NCI-H524 (cell line): Measurements from ENCODE around the gene NAALADL2.
"Not testable (repeated sequence)": the region's sequence is repeated elsewhere in the genome, so short reads cannot be mapped to it uniquely, and the experiment has no call there.

Source experiments
- DNase-seq, 2 experiments: peaks; one replicate each; lab custom pipeline; 2025; lab: John Stamatoyannopoulos, UW

The NAALADL2 gene

GRCh38 chr3:175266478-175266877 lies 407.3 kb downstream of the NAALADL2 start:
- no peak for DNase-seq

- no peak for DNase-seq
Observed at GRCh38 chr3:175267121-175267531, 408.0 kb downstream of the NAALADL2 start.

- no peak for DNase-seq
Observed at GRCh38 chr3:175267561-175267960, 408.4 kb downstream of the NAALADL2 start.

DNA sequence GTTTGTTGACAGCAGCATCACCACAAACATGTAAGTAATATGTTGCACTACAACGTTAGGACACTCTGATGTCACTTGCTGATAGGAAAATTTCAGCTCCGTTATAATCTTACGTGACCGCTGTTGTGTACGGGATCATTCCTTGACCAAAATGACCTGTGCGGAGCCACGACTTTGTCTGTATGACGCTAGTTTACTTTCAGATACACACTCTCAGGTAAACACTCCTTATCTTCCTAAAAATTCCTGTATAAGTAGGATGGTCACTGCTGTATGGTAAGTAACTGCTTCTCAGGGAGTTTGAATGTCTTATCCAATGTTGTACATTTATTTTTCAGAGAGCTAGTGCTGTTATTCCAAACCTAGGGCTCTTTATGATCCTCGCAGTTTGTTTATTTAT lies 410.3 kb downstream of the NAALADL2 start:
- DNase-seq, result no peak

DNA sequence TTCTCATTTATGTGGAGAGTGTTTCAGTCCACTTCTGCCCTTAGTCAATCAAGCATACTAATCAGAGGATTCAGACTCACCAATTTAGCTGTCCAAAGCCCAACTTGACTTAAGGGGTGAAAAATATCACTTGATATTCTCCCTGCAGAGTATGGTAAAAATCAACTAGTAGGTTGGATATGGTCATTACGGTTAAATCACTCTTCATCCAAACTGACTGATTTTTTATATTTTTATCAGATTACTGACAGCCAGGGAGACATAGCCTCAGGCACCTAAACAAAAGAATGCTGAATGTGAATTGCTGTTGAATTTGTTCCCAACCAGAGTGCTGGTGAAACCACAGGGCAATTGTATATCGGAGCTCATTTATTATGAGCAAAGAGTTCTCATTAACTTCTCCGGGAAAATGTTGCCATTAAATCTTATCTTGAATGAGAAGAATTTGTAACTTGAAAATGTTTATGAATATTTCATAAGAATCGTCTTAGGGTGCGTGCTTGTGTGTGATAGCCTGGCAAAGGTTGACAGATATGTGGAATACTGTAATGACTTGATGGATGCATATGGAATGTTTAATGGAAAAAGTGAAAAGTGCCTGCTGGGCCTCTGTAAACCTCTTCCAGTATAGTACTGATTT lies 411.2 kb downstream of the NAALADL2 start:
- no peak for DNase-seq

DNA sequence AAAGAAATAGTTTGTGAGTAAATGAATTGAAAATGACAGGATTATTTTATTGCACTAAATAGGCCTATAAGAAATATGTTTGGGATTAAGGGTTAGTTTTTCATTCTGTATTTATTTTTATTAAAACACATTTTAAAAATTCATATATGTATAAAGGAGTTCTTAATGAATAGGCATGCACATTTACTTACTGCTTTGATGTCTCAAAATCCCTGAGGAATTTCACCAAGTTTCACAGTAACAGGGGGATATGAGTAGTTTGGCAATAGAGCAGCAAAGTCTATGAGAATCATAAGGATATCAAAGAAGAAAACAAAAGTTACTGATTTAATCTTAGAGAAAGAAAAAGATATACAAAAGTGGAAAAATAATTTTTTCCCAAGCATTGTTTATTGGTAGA lies 411.7 kb downstream of the NAALADL2 start:
- no peak for DNase-seq

DNA sequence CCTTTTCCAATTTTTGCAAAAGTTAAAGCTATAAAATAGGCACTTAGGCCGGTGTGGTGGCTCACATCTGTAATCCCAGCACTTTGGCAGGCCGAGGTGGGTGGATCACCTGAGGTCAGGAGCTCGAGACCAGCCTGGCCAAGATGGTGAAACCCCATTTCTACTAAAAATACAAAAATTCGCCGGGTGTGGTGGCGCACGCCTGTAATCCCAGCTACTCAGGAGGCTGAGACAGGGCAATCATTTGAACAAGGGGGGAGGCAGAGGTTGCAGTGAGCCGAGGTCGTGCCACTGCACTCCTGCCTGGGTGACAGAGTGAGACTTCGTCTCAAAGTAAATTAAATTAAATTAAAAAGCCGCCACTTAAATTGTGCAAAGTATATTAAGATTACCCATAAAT lies 412.3 kb downstream of the NAALADL2 start:
- not testable (repeated sequence) for DNase-seq

DNA sequence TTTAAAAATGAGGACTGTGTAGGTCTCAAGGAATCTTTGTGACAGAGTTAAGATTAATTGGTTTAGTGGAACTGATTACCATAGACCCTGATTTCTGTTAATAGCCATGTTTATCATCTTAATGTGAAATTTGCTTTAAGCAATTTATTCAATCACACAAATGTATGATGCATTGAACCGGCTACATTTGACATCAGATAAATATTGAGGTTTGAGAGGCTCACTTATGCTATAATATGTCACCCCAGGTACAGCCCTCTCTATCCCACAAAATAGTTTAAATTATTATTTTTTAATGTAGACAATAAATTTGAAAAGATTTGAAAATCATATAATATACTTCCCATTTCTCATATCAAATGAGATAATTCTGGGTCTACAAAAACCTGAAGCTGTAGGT lies 413.3 kb downstream of the NAALADL2 start:
- DNase-seq, result no peak

DNA sequence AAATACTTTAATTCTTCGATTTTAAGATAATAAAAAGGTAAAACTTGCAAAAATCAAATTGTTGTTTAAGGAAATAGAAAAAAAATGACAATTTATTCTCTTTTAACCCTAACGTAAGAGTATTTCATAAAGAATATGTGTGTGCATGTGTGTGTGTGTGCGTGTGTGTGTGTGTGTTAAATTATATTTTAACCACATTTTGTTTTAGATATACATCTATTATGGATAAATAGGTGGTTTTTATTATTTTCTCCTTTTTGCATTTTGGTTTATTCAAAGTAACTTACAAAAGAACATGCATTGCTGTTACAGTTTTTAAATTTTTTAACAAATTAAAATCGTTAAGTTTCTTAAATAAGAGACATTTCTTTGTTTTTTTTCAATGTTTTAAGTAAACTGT lies 414.4 kb downstream of the NAALADL2 start:
- DNase-seq, result no peak

GRCh38 chr3:175274056-175274455 lies 414.9 kb downstream of the NAALADL2 start:
- DNase-seq, result peak; percentile 92 to 97

DNA sequence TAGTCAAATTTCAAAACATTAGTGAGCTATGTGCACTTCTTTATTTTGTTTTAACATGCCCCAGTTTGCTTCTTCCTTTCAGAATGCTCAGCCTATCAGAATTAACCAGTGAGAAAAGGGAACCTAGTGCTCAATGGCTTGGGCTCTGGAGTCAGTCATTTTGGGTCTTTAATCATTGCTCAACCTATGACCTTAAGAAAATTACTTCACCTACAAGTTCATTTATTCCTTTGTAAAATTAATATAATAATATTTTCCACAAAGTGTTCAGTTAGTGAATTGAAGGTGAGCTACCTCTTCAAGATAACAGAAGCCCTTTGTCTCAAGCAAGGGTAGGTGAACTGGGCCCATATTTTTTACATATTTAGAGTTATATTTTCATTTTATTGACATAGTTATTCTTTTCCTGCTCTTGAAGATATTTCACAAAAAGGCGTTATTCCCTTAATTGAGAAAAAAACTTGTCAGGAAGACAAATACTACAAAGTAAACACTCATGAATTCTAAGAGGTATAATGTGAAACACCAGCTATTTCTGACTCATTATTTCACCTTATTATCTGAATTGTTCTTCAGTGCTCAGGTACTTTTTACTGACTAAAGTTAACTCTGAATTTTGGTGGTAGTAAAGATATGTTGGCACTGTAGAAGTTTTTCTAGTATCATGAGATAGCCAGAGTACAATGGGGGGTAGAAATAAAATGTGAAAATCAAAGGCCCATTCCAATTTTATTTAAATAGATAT lies 415.5 kb downstream of the NAALADL2 start:
- peak in 1 of 2 experiments; percentile 60 for DNase-seq

DNA sequence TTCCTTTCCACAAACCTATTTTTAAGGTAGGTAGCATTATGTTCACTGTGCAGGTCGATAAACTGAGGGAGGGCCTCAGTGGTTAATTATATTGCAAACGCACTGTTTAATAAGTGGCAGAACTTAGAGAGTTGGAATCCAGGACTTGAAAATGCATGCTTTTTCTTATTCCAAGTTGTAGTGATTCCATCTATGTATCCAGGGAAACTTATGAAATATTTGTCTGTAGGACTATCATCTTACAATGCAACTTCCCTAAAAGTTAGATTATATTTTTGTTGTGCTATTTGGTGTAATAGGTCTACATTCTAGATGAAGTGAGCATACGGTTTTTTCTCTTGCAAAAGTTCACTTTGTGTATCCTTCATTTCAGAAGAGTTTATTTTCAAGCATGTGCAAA lies 419.5 kb downstream of the NAALADL2 start:
- no peak for DNase-seq

GRCh38 chr3:175279457-175279856 lies 420.3 kb downstream of the NAALADL2 start:
- peak in 1 of 2 experiments; percentile 23 for DNase-seq

GRCh38 chr3:175279911-175280310 lies 420.8 kb downstream of the NAALADL2 start:
- DNase-seq, result no peak

DNA sequence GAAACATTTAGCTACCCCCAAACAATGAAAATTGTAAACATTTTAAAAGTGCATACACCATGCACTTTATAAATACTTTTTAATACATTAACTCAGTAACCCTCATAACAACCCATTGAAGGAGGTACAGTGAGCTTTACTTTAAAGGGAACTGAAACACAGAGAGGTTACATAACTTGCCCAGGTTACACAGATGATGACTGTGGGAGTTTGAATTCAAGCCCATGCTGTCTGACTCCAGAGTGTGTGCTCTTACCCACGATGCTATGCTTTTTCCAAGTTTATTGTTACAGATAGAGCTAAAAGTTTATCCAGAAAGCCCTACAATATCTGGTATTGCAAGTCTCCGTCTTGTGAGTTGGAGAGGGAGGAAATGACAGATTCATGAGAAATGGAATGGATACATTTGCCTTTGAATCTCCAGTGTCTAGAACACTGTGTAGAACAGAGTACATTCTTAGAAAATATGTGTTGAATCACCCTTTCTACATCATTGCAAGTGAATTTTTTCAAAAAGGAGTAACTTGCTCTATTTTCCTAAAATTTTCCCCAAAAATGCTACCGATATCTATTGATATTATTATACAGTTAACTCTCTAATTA lies 428.3 kb downstream of the NAALADL2 start:
- DNase-seq, result no peak

DNA sequence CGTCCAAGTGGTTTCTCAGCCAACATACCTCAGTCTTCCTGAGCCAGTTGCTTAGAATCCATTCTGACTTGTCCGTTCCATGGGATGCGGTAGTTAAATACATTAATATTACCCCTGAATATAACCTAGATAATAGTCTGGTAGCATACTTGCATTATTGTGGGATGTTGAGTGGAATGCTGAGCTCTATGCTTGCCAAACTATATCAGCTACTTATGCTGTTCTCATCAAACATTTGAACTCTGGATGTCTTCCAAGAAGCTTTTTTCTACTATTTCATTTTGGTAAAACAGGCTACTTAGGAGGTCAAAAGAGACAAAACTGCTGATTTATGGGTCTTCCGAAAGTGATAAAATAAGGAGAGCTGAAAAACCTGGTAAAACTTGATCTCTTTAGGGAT lies 429.5 kb downstream of the NAALADL2 start:
- DNase-seq, result no peak

DNA sequence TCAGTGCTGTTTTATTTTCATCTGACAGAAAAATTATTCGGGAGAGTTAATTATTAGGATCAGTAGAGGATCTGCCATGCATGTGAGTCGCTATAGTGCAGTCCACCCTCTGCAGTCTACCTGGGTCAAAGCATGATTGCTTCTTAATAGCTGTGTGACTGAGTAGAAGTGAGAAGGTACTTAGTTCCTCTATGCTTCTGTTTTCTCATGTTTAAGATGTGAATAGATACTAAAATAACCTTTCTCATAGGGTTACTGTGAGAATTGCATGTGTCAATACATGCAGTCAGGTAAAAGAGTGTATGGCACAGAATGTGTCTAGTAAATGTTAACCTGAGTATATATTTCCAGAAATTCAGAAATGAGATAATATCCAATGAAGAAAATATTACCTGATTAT lies 435.7 kb downstream of the NAALADL2 start:
- no peak for DNase-seq

DNA sequence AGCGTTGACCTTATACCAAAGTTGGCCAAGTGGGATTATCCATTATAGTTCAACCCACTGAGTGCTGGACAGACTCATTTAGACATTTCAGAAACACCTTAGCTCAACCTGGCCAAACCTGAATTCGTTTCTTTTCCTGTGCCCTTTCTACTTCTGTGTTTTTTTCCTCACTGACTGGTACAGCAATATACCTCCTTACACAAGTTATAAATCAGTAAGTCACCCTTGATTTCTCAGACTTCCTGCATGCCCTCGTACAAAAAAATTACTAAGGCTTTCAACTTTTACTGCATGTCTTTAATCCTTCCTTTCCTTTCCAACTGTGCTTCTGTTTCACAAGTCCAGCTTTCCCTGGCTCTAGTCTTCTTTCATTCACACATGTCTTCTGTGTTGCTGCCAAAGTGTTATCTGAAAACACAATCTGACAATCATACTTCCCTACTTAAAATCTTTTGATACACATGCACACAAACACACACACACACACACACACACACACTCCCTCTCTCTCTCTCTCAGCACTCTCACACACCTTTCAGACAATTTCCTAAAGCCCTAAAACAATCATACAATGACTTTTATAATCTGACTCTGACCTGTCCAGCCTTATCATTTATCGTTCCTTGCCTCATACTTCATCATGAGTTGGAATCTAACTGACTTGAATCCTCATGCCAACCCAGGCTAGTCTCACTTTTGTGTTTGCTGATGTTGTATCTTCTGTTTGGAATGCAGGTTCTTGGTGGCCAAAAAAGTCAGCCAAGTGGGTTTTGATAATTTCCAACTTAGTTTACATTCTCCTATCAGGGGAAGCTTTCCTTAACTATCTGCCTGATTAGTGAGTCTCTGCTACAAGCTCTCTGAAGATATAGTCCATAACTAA lies 436.4 kb downstream of the NAALADL2 start:
- DNase-seq, result no peak

GRCh38 chr3:175297216-175297615 lies 438.1 kb downstream of the NAALADL2 start:
- no peak for DNase-seq

- peak in 1 of 2 experiments; percentile 16 for DNase-seq
Observed at GRCh38 chr3:175301741-175302140, 442.6 kb downstream of the NAALADL2 start.

- peak; percentile 31 to 78 for DNase-seq
Observed at GRCh38 chr3:175304404-175304803, 445.3 kb downstream of the NAALADL2 start.

- DNase-seq, result no peak
Observed at GRCh38 chr3:175307642-175308041, 448.5 kb downstream of the NAALADL2 start.
